A549 (cell line): ENCODE results near the gene PXDN. TPM values are rescaled to one million over a fixed set of nuclear protein-coding genes. Genes with fewer than 3 reads are reported as not detected.

ENCODE experiments used
- ATAC-seq, 2 experiments: fragments of 200-7000 bp in 1 of 2; fragments of >200 bp in 1 of 2; cut with Nextera tagmentation in 1 of 2; cut with Tn5 transposase in 1 of 2; 3 replicates each; pipeline versions ENCODE4 v1.8.0 to v1.9.1; 2018 to 2020; ENCODE audit warnings: mild to moderate bottlenecking in 1 of 2, moderate library complexity in 1 of 2
- CTCF ChIA-PET: fragments of 300-600 bp; sonication (Branson Sonifier 250); formaldehyde crosslinking; extraction: SDS; loops from one replicate; lab custom pipeline; 2021; ENCODE audit warnings: antibody characterized with exemption, inconsistent platforms; lab: Yijun Ruan, JAX
- POLR2A ChIA-PET: fragments of 350-600 bp; formaldehyde crosslinking; extraction: SDS; loops from one replicate; lab custom pipeline; 2021; ENCODE audit warnings: antibody characterized with exemption, inconsistent platforms; lab: Yijun Ruan, JAX
- DNase-seq, 2 experiments: peaks; one replicate each; pipeline versions ENCODE4 v3.0.0 to v3.0.0-alpha.2; 2011 to 2016; ENCODE audit warnings: low read depth in 1 of 2, low spot score in 1 of 2
- FAIRE-seq: peaks from 2 replicates; lab custom pipeline; 2011; peaks lifted over from hg19 to GRCh38; lab: Jason Lieb, UNC
- H3K27ac ChIP-seq, 2 experiments: fragments of >200 bp; sonication (Bioruptor Twin); formaldehyde crosslinking; 3 replicates each; pipeline ENCODE4 v1.5.1; 2016 to 2017
- H3K4me1 ChIP-seq: fragments of >200 bp; sonication (Bioruptor Twin); formaldehyde crosslinking; 3 replicates; pipeline ENCODE4 v1.6.1; 2016
- H3K4me2 ChIP-seq: fragments of >200 bp; sonication (Bioruptor Twin); formaldehyde crosslinking; 3 replicates; pipeline ENCODE4 v1.6.1; 2016
- H3K4me3 ChIP-seq: fragments of >200 bp; sonication (Bioruptor Twin); formaldehyde crosslinking; 3 replicates; pipeline ENCODE4 v1.5.1; 2016
- H3K9me3 ChIP-seq: fragments of >200 bp; sonication (Bioruptor Twin); formaldehyde crosslinking; 3 replicates; pipeline ENCODE4 v1.6.1; 2016
- EHMT2 ChIP-seq: fragments of 200-600 bp; sonication (generic); IDR thresholded peaks from 2 replicates; pipeline ENCODE4 v1.6.1; 2016; ENCODE audit warnings: antibody characterized with exemption, low read depth, mild to moderate bottlenecking, moderate library complexity
- GATA3 ChIP-seq: IDR thresholded peaks from 2 replicates; pipeline ENCODE4 v1.6.1; 2012; ENCODE audit warnings: borderline replicate concordance
- HOXB5 ChIP-seq: fragments of 250-450 bp; sonication (Bioruptor Pico); IDR thresholded peaks from 2 replicates; pipeline ENCODE4 v1.5.0; 2020; ENCODE audit warnings: mild to moderate bottlenecking, moderate library complexity
- MAFK ChIP-seq: fragments of 450-650 bp; IDR thresholded peaks from 2 replicates; pipeline ENCODE4 v1.6.1; 2014; ENCODE audit not compliant: partially characterized antibody
- MAZ ChIP-seq: fragments of 150-350 bp; IDR thresholded peaks from 2 replicates; pipeline ENCODE4 v1.6.1; 2014; ENCODE audit warnings: antibody characterized with exemption, low read depth, low read length, borderline replicate concordance
- POLR2A ChIP-seq: IDR thresholded peaks from 2 replicates; pipeline ENCODE4 v1.6.1; 2012; ENCODE audit warnings: mild to moderate bottlenecking, low read length
- RAD21 ChIP-seq, 2 experiments: fragments of >200 bp in 1 of 2; sonication (Bioruptor Twin) in 1 of 2; formaldehyde crosslinking in 1 of 2; IDR thresholded peaks in 1 of 2; conservative IDR thresholded peaks in 1 of 2; 2 replicates in 1 of 2; 3 replicates in 1 of 2; pipeline ENCODE4 v1.6.1; 2012 to 2018; ENCODE audit warnings: inconsistent platforms in 1 of 2
- RFX5 ChIP-seq: fragments of 450-650 bp; IDR thresholded peaks from 2 replicates; pipeline ENCODE4 v1.7.1; 2014; ENCODE audit warnings: antibody characterized with exemption, mild to moderate bottlenecking, moderate library complexity
- SREBF2 ChIP-seq: fragments of 450-650 bp; IDR thresholded peaks from 2 replicates; pipeline ENCODE4 v1.6.1; 2014; ENCODE audit warnings: mild to moderate bottlenecking, moderate library complexity
- TP53 ChIP-seq: fragments of 250-450 bp; sonication (Bioruptor Pico); IDR thresholded peaks from 2 replicates; pipeline ENCODE4 v1.5.0; 2021; ENCODE audit warnings: mild to moderate bottlenecking, moderate library complexity
- ZC3H11A ChIP-seq: fragments of 450-650 bp; IDR thresholded peaks from 2 replicates; pipeline ENCODE4 v1.6.1; 2014; ENCODE audit warnings: antibody characterized with exemption, mild to moderate bottlenecking
- ZFP36 ChIP-seq: fragments of 450-650 bp; IDR thresholded peaks from 2 replicates; pipeline ENCODE4 v1.6.1; 2014; ENCODE audit warnings: borderline replicate concordance; ENCODE audit not compliant: partially characterized antibody
- ZNF302 ChIP-seq: fragments of 250-450 bp; sonication (Bioruptor Pico); IDR thresholded peaks from 2 replicates; pipeline ENCODE4 v1.9.0; 2021; ENCODE audit warnings: inconsistent platforms, mild to moderate bottlenecking, moderate library complexity
- WGBS: methylation state at CpG from one replicate; pipeline ENCODE4 v1.1.6; 2017; ENCODE audit errors: missing lambda C conversion rate; 5-methylcytosine and 5-hydroxymethylcytosine counted together
- polyA plus RNA-seq, 4 experiments: library from polyadenylated mRNA; depleted of rRNA in 3 of 4; stranded (reverse); fragments of >200 nt; fragmentation: RNase III in 1 of 4; extraction: RNeasy Plus Mini Kit Qiagen cat#74134 plus additional on column Dnase treatment in 1 of 4; gene quantifications; 2 replicates in 3 of 4; 3 replicates in 1 of 4; pipeline ENCODE4 v1.2.3, GENCODE V29; 2011 to 2017
- TF ChIP-seq, protein P1 (sequence below): fragments of 250-450 bp; sonication (Bioruptor Pico); IDR thresholded peaks from 2 replicates; pipeline ENCODE4 v1.5.0; 2020; ENCODE audit warnings: low read depth, mild to moderate bottlenecking, moderate library complexity
- TF ChIP-seq, protein P2 (sequence below): fragments of >200 bp; sonication (Bioruptor Twin); formaldehyde crosslinking; IDR thresholded peaks from 3 replicates; pipeline ENCODE4 v1.6.1; 2016
- TF ChIP-seq, protein P3 (sequence below): fragments of 250-450 bp; sonication (Bioruptor Pico); IDR thresholded peaks from 2 replicates; pipeline ENCODE4 v1.5.0; 2021; ENCODE audit warnings: mild to moderate bottlenecking, moderate library complexity, borderline replicate concordance
- TF ChIP-seq, protein P4 (sequence below): fragments of >200 bp; sonication (Bioruptor Twin); formaldehyde crosslinking; IDR thresholded peaks from 2 replicates; pipeline ENCODE4 v1.6.1; 2016
- TF ChIP-seq, protein P5 (sequence below): fragments of 200-600 bp; sonication (generic); IDR thresholded peaks from 2 replicates; pipeline ENCODE4 v1.6.1; 2016; ENCODE audit warnings: antibody characterized with exemption, mild to moderate bottlenecking, moderate library complexity

The PXDN gene
- polyA plus RNA-seq, 2 of the 4 experiments (the other 2 are of a cell fraction), result 3.7 to 7.3 TPM

DNA sequence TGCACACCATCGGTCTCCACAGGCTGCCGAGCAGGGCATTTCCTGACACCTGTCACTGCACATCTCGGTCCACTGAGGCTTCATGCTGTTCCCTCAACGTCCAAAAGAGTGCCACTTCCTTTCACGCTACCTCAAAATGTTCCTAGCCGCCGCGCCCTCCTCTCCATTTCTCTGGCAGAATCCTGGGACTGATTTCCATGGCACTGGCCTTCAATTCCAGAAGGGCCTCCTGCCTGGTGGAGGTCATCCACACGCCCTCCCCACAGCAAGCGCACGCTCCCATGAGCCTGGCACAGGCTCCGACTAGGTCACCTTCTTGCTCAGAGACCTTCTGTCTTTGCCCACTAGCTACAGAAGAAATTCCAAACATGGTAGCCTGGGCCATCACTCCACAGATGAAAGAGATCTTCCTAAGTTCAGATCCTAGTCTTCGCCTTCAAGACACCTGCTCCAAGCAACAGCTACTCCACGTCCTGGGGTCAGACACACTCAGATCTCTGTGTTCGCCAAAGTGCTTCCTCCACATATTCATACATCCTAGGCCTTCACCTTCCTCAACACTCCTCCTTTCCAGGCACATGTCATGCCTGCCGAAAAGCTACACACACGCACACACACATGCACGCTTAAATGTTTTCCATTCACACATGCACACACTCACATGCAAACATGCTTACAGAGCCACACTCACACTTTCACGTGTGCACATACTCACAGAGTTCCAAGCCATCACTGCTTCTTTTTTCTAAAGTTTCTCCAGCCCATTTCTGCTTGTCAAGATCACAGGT is 94.0 kb downstream of the PXDN start:
- Histone ChIP-seq H3K27ac (no peak overlapping the region), H3K9me3 (no peaks in the 10 kb centered on the region), H3K4me2 (no peak overlapping the region), H3K4me1 (peaks cover 17% of the 10 kb centered on the region; the same call in 2 of the 3 replicates), H3K4me3 (no peak overlapping the region)
- no peak for TF ChIP-seq ZC3H11A
- no peak for TF ChIP-seq ZNF302
- no peak for TF ChIP-seq POLR2A
- TF ChIP-seq, protein P1, sequence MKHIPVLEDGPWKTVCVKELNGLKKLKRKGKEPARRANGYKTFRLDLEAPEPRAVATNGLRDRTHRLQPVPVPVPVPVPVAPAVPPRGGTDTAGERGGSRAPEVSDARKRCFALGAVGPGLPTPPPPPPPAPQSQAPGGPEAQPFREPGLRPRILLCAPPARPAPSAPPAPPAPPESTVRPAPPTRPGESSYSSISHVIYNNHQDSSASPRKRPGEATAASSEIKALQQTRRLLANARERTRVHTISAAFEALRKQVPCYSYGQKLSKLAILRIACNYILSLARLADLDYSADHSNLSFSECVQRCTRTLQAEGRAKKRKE, result no peak
- no peak for TF ChIP-seq EHMT2
- TF ChIP-seq HOXB5, result no peak
- TF ChIP-seq, protein P2, sequence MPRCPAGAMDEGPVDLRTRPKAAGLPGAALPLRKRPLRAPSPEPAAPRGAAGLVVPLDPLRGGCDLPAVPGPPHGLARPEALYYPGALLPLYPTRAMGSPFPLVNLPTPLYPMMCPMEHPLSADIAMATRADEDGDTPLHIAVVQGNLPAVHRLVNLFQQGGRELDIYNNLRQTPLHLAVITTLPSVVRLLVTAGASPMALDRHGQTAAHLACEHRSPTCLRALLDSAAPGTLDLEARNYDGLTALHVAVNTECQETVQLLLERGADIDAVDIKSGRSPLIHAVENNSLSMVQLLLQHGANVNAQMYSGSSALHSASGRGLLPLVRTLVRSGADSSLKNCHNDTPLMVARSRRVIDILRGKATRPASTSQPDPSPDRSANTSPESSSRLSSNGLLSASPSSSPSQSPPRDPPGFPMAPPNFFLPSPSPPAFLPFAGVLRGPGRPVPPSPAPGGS, result no peak
- TF ChIP-seq, protein P3, sequence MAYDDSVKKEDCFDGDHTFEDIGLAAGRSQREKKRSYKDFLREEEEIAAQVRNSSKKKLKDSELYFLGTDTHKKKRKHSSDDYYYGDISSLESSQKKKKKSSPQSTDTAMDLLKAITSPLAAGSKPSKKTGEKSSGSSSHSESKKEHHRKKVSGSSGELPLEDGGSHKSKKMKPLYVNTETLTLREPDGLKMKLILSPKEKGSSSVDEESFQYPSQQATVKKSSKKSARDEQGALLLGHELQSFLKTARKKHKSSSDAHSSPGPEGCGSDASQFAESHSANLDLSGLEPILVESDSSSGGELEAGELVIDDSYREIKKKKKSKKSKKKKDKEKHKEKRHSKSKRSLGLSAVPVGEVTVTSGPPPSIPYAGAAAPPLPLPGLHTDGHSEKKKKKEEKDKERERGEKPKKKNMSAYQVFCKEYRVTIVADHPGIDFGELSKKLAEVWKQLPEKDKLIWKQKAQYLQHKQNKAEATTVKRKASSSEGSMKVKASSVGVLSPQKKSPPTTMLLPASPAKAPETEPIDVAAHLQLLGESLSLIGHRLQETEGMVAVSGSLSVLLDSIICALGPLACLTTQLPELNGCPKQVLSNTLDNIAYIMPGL (CRISPR knock-in tag), result no peak
- no peak for TF ChIP-seq GATA3
- TF ChIP-seq, protein P4, sequence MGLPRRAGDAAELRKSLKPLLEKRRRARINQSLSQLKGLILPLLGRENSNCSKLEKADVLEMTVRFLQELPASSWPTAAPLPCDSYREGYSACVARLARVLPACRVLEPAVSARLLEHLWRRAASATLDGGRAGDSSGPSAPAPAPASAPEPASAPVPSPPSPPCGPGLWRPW, result no peak
- no peak for TF ChIP-seq TP53 (CRISPR knock-in tag)
- no peak for TF ChIP-seq RFX5
- TF ChIP-seq, protein P5, sequence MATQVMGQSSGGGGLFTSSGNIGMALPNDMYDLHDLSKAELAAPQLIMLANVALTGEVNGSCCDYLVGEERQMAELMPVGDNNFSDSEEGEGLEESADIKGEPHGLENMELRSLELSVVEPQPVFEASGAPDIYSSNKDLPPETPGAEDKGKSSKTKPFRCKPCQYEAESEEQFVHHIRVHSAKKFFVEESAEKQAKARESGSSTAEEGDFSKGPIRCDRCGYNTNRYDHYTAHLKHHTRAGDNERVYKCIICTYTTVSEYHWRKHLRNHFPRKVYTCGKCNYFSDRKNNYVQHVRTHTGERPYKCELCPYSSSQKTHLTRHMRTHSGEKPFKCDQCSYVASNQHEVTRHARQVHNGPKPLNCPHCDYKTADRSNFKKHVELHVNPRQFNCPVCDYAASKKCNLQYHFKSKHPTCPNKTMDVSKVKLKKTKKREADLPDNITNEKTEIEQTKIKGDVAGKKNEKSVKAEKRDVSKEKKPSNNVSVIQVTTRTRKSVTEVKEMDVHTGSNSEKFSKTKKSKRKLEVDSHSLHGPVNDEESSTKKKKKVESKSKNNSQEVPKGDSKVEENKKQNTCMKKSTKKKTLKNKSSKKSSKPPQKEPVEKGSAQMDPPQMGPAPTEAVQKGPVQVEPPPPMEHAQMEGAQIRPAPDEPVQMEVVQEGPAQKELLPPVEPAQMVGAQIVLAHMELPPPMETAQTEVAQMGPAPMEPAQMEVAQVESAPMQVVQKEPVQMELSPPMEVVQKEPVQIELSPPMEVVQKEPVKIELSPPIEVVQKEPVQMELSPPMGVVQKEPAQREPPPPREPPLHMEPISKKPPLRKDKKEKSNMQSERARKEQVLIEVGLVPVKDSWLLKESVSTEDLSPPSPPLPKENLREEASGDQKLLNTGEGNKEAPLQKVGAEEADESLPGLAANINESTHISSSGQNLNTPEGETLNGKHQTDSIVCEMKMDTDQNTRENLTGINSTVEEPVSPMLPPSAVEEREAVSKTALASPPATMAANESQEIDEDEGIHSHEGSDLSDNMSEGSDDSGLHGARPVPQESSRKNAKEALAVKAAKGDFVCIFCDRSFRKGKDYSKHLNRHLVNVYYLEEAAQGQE, result no peak
- TF ChIP-seq MAFK, result no peak
- TF ChIP-seq MAZ, result no peak
- no peak for TF ChIP-seq RAD21 (conservative IDR thresholded peaks at IDR 0.05 in 1 of 2, IDR thresholded peaks at IDR 0.05 in 1 of 2)
- no peak for TF ChIP-seq SREBF2
- TF ChIP-seq ZFP36, result no peak
- CTCF ChIA-PET, result no interaction called here
- DNase-seq (no peak), ATAC-seq (no peak), FAIRE-seq (no peak)
- WGBS, result 64% methylated on average over 19 of the region's 19 CpGs
- POLR2A ChIA-PET, result no interaction called here
